Measurements from ENCODE around the gene TDRD3.

The TDRD3 gene

GRCh38 chr13:60351855-60352615 lies 45.0 kb upstream of the TDRD3 start:
- Histone ChIP-seq H3K4me2 (ENCODE audit: low read length) (no peak overlapping the region), H2AFZ (ENCODE audit: low read depth, low read length) (no peak overlapping the region), H3K9me3 (ENCODE audit: insufficient read depth, low read length) (peaks cover 5% of the 10 kb centered on the region; the same call in 1 of the 2 replicates), H3K36me3 (replicated peaks; ENCODE audit: low read depth, low read length) (no peaks in the 10 kb centered on the region), H3K79me2 (ENCODE audit: low read length) (no peaks in the 10 kb centered on the region), H4K20me1 (ENCODE audit: insufficient read depth, low read length) (no peaks in the 10 kb centered on the region), H3K27ac (ENCODE audit: low read length) (no peak overlapping the region), H3K4me1 (ENCODE audit: low read length) (peaks cover 12% of the 10 kb centered on the region), H3K9ac (ENCODE audit: low read length) (no peak overlapping the region), H3K27me3 (ENCODE audit: low read depth, low read length) (no peaks in the 10 kb centered on the region), H3K4me3 (ENCODE audit: low read length) (no peak overlapping the region)
- TF ChIP-seq, protein P1, sequence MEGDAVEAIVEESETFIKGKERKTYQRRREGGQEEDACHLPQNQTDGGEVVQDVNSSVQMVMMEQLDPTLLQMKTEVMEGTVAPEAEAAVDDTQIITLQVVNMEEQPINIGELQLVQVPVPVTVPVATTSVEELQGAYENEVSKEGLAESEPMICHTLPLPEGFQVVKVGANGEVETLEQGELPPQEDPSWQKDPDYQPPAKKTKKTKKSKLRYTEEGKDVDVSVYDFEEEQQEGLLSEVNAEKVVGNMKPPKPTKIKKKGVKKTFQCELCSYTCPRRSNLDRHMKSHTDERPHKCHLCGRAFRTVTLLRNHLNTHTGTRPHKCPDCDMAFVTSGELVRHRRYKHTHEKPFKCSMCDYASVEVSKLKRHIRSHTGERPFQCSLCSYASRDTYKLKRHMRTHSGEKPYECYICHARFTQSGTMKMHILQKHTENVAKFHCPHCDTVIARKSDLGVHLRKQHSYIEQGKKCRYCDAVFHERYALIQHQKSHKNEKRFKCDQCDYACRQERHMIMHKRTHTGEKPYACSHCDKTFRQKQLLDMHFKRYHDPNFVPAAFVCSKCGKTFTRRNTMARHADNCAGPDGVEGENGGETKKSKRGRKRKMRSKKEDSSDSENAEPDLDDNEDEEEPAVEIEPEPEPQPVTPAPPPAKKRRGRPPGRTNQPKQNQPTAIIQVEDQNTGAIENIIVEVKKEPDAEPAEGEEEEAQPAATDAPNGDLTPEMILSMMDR (IDR thresholded peaks at IDR 0.05; ENCODE audit: low read depth, low read length), result no peak
- no peak for TF ChIP-seq EZH2phosphoT487 (IDR thresholded peaks at IDR 0.05; ENCODE audit: low read depth)

DNA sequence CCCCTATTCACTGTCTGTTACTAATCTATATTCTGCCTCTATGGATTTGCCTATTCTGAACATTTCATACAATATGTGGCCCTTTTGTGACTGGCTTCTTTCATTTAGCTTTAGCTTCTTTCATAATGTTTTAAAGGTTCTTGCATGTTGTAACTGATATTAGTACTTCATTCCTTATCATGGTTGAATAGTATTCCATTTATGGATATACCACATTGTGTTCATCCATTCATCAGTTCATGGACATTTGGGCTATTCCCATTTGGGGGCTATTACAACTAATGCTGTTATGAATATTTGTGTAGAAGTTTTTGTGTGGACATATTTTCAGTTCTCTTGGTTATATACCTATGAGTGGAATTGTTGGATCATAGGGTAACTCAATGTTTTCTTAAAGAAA lies 44.4 kb upstream of the TDRD3 start:
- Histone ChIP-seq H3K36me3 (replicated peaks; ENCODE audit: low read depth, low read length) (no peaks in the 10 kb centered on the region), H2AFZ (ENCODE audit: low read depth, low read length) (no peak overlapping the region), H3K9ac (ENCODE audit: low read length) (no peak overlapping the region), H3K4me2 (ENCODE audit: low read length) (no peak overlapping the region), H4K20me1 (ENCODE audit: insufficient read depth, low read length) (no peaks in the 10 kb centered on the region), H3K27ac (ENCODE audit: low read length) (no peak overlapping the region), H3K9me3 (ENCODE audit: insufficient read depth, low read length) (peaks cover 5% of the 10 kb centered on the region; the same call in 1 of the 2 replicates), H3K4me3 (ENCODE audit: low read length) (no peak overlapping the region), H3K4me1 (ENCODE audit: low read length) (peaks cover 13% of the 10 kb centered on the region), H3K27me3 (ENCODE audit: low read depth, low read length) (no peaks in the 10 kb centered on the region), H3K79me2 (ENCODE audit: low read length) (no peaks in the 10 kb centered on the region)
- TF ChIP-seq EZH2phosphoT487 (IDR thresholded peaks at IDR 0.05; ENCODE audit: low read depth), result no peak
- TF ChIP-seq, protein P1 (IDR thresholded peaks at IDR 0.05; ENCODE audit: low read depth, low read length), result no peak

- Histone ChIP-seq H3K36me3 (replicated peaks; ENCODE audit: low read depth, low read length) (no peaks in the 10 kb centered on the region), H3K79me2 (ENCODE audit: low read length) (no peaks in the 10 kb centered on the region), H3K27me3 (ENCODE audit: low read depth, low read length) (no peaks in the 10 kb centered on the region), H3K4me1 (ENCODE audit: low read length) (peaks cover 13% of the 10 kb centered on the region), H3K9me3 (ENCODE audit: insufficient read depth, low read length) (peaks cover 5% of the 10 kb centered on the region; the same call in 1 of the 2 replicates), H3K4me3 (ENCODE audit: low read length) (no peak overlapping the region), H3K9ac (ENCODE audit: low read length) (no peak overlapping the region), H3K4me2 (ENCODE audit: low read length) (no peak overlapping the region), H3K27ac (ENCODE audit: low read length) (no peak overlapping the region), H2AFZ (ENCODE audit: low read depth, low read length) (no peak overlapping the region), H4K20me1 (ENCODE audit: insufficient read depth, low read length) (no peaks in the 10 kb centered on the region)
- TF ChIP-seq EZH2phosphoT487 (IDR thresholded peaks at IDR 0.05; ENCODE audit: low read depth), result no peak
- TF ChIP-seq, protein P1 (IDR thresholded peaks at IDR 0.05; ENCODE audit: low read depth, low read length), result no peak
Observed at GRCh38 chr13:60355056-60355455, 42.0 kb upstream of the TDRD3 start.

GRCh38 chr13:60356970-60357369 lies 40.0 kb upstream of the TDRD3 start:
- TF ChIP-seq, protein P1 (IDR thresholded peaks at IDR 0.05; ENCODE audit: low read depth, low read length), result no peak
- TF ChIP-seq EZH2phosphoT487 (IDR thresholded peaks at IDR 0.05; ENCODE audit: low read depth), result no peak
- no peaks in the 10 kb centered on the region for H3K36me3 ChIP-seq (replicated peaks; ENCODE audit: low read depth, low read length)

More at GRCh38 chr13:60356970-60357369, 40.0 kb upstream of the TDRD3 start:
- H3K27me3 ChIP-seq (ENCODE audit: low read depth, low read length), result no peaks in the 10 kb centered on the region
- H3K9ac ChIP-seq (ENCODE audit: low read length), result no peak overlapping the region
- no peak overlapping the region for H3K4me3 ChIP-seq (ENCODE audit: low read length)
- H3K9me3 ChIP-seq (ENCODE audit: insufficient read depth, low read length), result peaks cover 5% of the 10 kb centered on the region; the same call in 1 of the 2 replicates
- no peak overlapping the region for H2AFZ ChIP-seq (ENCODE audit: low read depth, low read length)
- H3K79me2 ChIP-seq (ENCODE audit: low read length), result no peaks in the 10 kb centered on the region
- no peaks in the 10 kb centered on the region for H4K20me1 ChIP-seq (ENCODE audit: insufficient read depth, low read length)
- no peak overlapping the region for H3K27ac ChIP-seq (ENCODE audit: low read length)
- peaks cover 13% of the 10 kb centered on the region for H3K4me1 ChIP-seq (ENCODE audit: low read length)
- H3K4me2 ChIP-seq (ENCODE audit: low read length), result peak overlapping the region; percentile 17; the same call in 1 of the 2 replicates

Data from OCI-LY3 (cell line).